K562 (cell line): ENCODE data around the gene LMOD1. TPM values are rescaled to one million over a fixed set of nuclear protein-coding genes. Genes with fewer than 3 reads are reported as not detected.

Source experiments
- ATAC-seq: fragments of 200-7000 bp; cut with Tn5 transposase; 3 replicates; pipeline ENCODE4 v1.9.1; 2020; ENCODE audit warnings: moderate library complexity
- BruUV-seq: library from RNA; stranded (reverse); fragments of 400-500 nt; replicated peaks from 2 replicates; lab custom pipeline; 2021; lab: Mats Ljungman, UMichigan
- CTCF ChIA-PET: fragments of 300-600 bp; formaldehyde crosslinking; extraction: SDS; loops from one replicate; lab custom pipeline; 2021; ENCODE audit warnings: low intra/inter-chr PET ratio; lab: Yijun Ruan, JAX
- POLR2A ChIA-PET: fragments of 300-600, 350-650 bp; sonication (Branson Sonifier 250); formaldehyde crosslinking; extraction: SDS; loops from one replicate; lab custom pipeline; 2021; ENCODE audit warnings: antibody characterized with exemption, inconsistent platforms; lab: Yijun Ruan, JAX
- DNase-seq, 4 experiments: peaks; one replicate each; pipeline versions ENCODE4 v3.0.0 to v3.0.0-alpha.2; 2011 to 2018; ENCODE audit warnings: low spot score in 3 of 4, mixed read lengths in 3 of 4; ENCODE audit errors: extremely low read depth in 1 of 4
- FAIRE-seq: peaks from 2 replicates; lab custom pipeline; 2011; peaks lifted over from hg19 to GRCh38; lab: Jason Lieb, UNC
- H2AFZ ChIP-seq: 2 replicates; pipeline ENCODE4 v1.6.0; 2011; ENCODE audit warnings: low read depth, low read length, control low read depth, inconsistent platforms
- H3K27ac ChIP-seq: fragments of 200-600 bp; 3 replicates; pipeline ENCODE4 v1.8.0; 2011; ENCODE audit warnings: low read depth, mild to moderate bottlenecking, control low read depth, inconsistent platforms, low read length, moderate library complexity, mixed read lengths; ENCODE audit errors: extremely low read depth
- H3K27me3 ChIP-seq, 2 experiments: fragments of 300-600 bp in 1 of 2; 2 replicates in 1 of 2; 3 replicates in 1 of 2; pipeline versions ENCODE4 v1.6.0 to v1.8.0; 2011; ENCODE audit warnings: inconsistent platforms in 2 of 2, low read length in 2 of 2, mild to moderate bottlenecking in 1 of 2, mixed read lengths in 1 of 2, moderate library complexity in 1 of 2; ENCODE audit not compliant: control insufficient read depth in 2 of 2, insufficient read depth in 2 of 2
- H3K36me3 ChIP-seq: fragments of 300-600 bp; 3 replicates; pipeline ENCODE4 v1.8.0; 2011; ENCODE audit warnings: mild to moderate bottlenecking, low read length, inconsistent platforms; ENCODE audit not compliant: control insufficient read depth, insufficient read depth
- H3K4me1 ChIP-seq, 2 experiments: fragments of 200-600 bp in 1 of 2; replicated peaks in 1 of 2; 2 replicates in 1 of 2; 3 replicates in 1 of 2; pipeline versions ENCODE4 v1.5.1 to v1.8.0; 2011; ENCODE audit warnings: inconsistent platforms in 2 of 2, low read length in 2 of 2, mild to moderate bottlenecking in 1 of 2, mixed read lengths in 1 of 2, moderate library complexity in 1 of 2; ENCODE audit not compliant: control insufficient read depth in 2 of 2, insufficient read depth in 2 of 2
- H3K4me2 ChIP-seq: 2 replicates; pipeline ENCODE4 v1.6.1; 2011; ENCODE audit warnings: low read length, control low read depth, inconsistent platforms, mixed read lengths; ENCODE audit not compliant: insufficient read depth
- H3K4me3 ChIP-seq: fragments of 200-600 bp; sonication (generic), shearing (Covaris generic); 2 replicates; pipeline ENCODE4 v1.5.1; 2016; ENCODE audit warnings: control low read depth, inconsistent platforms
- H3K79me2 ChIP-seq: fragments of 200-600 bp; 3 replicates; pipeline ENCODE4 v1.8.0; 2011; ENCODE audit warnings: low read length, inconsistent platforms; ENCODE audit not compliant: control insufficient read depth, insufficient read depth
- H3K9ac ChIP-seq, 2 experiments: 2 replicates each; pipeline versions ENCODE4 v1.6.0 to v1.6.1; 2011; ENCODE audit warnings: low read depth in 2 of 2, low read length in 2 of 2, control low read depth in 1 of 2, inconsistent platforms in 1 of 2, mild to moderate bottlenecking in 1 of 2, mixed read lengths in 1 of 2; ENCODE audit not compliant: insufficient read depth in 1 of 2
- H3K9me1 ChIP-seq: one replicate; pipeline ENCODE4 v1.6.0; 2011; ENCODE audit warnings: inconsistent platforms, mild to moderate bottlenecking, low read length, moderate library complexity; ENCODE audit not compliant: control insufficient read depth, insufficient read depth
- H3K9me3 ChIP-seq: replicated peaks from 2 replicates; pipeline ENCODE4 v1.5.1; 2011; ENCODE audit warnings: low read depth, low read length, inconsistent platforms; ENCODE audit not compliant: control insufficient read depth, insufficient read depth
- H4K20me1 ChIP-seq: replicated peaks from 2 replicates; pipeline ENCODE4 v1.6.1; 2011; ENCODE audit warnings: low read length, inconsistent platforms, mixed read lengths; ENCODE audit not compliant: control insufficient read depth, insufficient read depth
- EP300 ChIP-seq: IDR thresholded peaks from 2 replicates; pipeline ENCODE4 v1.6.1; 2012; ENCODE audit warnings: low read length, improper control_type of control experiment
- HLTF ChIP-seq: fragments of 450-650 bp; IDR thresholded peaks from 2 replicates; pipeline ENCODE4 v1.6.1; 2016
- KDM2B ChIP-seq: fragments of 250-450 bp; sonication (Bioruptor Pico); IDR thresholded peaks from 2 replicates; pipeline ENCODE4 v1.8.0; 2021; ENCODE audit warnings: mild to moderate bottlenecking, moderate library complexity
- MYBL2 ChIP-seq, 2 experiments: fragments of 450-650 bp in 1 of 2; sonication (generic) in 1 of 2; formaldehyde crosslinking in 1 of 2; IDR thresholded peaks; 2 replicates each; pipeline versions ENCODE4 v1.6.1 to v1.8.1; 2017 to 2022; ENCODE audit warnings: borderline replicate concordance in 1 of 2, inconsistent platforms in 1 of 2, low read depth in 1 of 2, mild to moderate bottlenecking in 1 of 2, missing genetic modification reagents in 1 of 2, moderate library complexity in 1 of 2
- TEAD2 ChIP-seq: fragments of 450-650 bp; IDR thresholded peaks from 2 replicates; pipeline ENCODE4 v1.6.1; 2016; ENCODE audit warnings: missing genetic modification characterization, control low read depth, missing compliant biosample characterization
- ZEB2 ChIP-seq: fragments of 450-650 bp; IDR thresholded peaks from 2 replicates; pipeline ENCODE4 v1.6.1; 2016
- ZNF316 ChIP-seq: fragments of 450-650 bp; IDR thresholded peaks from 2 replicates; pipeline ENCODE4 v1.6.1; 2016
- ZNF778 ChIP-seq: fragments of 450-650 bp; formaldehyde crosslinking; IDR thresholded peaks from 2 replicates; pipeline ENCODE4 v1.4.0; 2020; ENCODE audit warnings: mild to moderate bottlenecking, moderate library complexity
- WGBS: fragments of 100-300 bp; shearing (Covaris generic); methylation state at CpG from one replicate; pipeline ENCODE4 v1.1.6; 2016; ENCODE audit warnings: low coverage, mixed read lengths; ENCODE audit not compliant: insufficient coverage; ENCODE audit errors: missing lambda C conversion rate; 5-methylcytosine and 5-hydroxymethylcytosine counted together
- in situ Hi-C: fragments of 300-500 bp; cut with MboI; formaldehyde crosslinking; loops from 4 replicates; pipeline ENCODE4 v1.15.0; 2018; ENCODE audit warnings: inconsistent platforms, mixed read lengths
- intact Hi-C: fragments of 100-400 bp; cut with micrococcal nuclease; formaldehyde crosslinking; loops from 2 replicates; pipeline ENCODE4 v1.14.2; 2022
- polyA plus RNA-seq, 8 experiments: library from polyadenylated mRNA; depleted of rRNA in 4 of 8; stranded (reverse) in 5 of 8; unstranded in 3 of 8; fragments of >200 nt; fragmentation: Nextera tagmentation in 2 of 8; fragmentation: Illumina TruSeq in 1 of 8; extraction: Ambion mirVana in 2 of 8; extraction: Trizol in 1 of 8; gene quantifications; 2 replicates each; pipeline versions ENCODE4 v1.2.1 to v1.2.3, GENCODE V29; 2011 to 2014; ENCODE audit warnings: inconsistent platforms in 1 of 8, missing spikeins in 1 of 8
- total RNA-seq, 7 experiments: library from RNA; depleted of rRNA in 6 of 7; stranded (reverse); fragments of >200 nt in 6 of 7; fragmentation: Illumina TruSeq in 2 of 7; extraction: Trizol in 2 of 7; gene quantifications; 2 replicates each; pipeline versions ENCODE4 v1.2.1 to v1.2.3, GENCODE V29; 2011 to 2021; ENCODE audit warnings: low replicate concordance in 1 of 7
- TF ChIP-seq, protein P1 (sequence below): sonication (generic); formaldehyde crosslinking; IDR thresholded peaks from 2 replicates; pipeline ENCODE4 v1.8.0; 2022; ENCODE audit warnings: mild to moderate bottlenecking, missing genetic modification reagents
- TF ChIP-seq, protein P2 (sequence below), 2 experiments: fragments of 450-650 bp; formaldehyde crosslinking in 1 of 2; IDR thresholded peaks; 2 replicates each; pipeline versions ENCODE4 v1.4.0 to v1.6.1; 2014 to 2020; ENCODE audit warnings: mild to moderate bottlenecking in 2 of 2, borderline replicate concordance in 1 of 2, low read depth in 1 of 2

The LMOD1 gene
- total and polyA plus RNA-seq, 9 of the 15 experiments (the other 6 are each of a cell fraction or from before 2014, with no cell fraction given), result 0.03 to 0.54 (median 0.38) TPM; not detected in 1

DNA sequence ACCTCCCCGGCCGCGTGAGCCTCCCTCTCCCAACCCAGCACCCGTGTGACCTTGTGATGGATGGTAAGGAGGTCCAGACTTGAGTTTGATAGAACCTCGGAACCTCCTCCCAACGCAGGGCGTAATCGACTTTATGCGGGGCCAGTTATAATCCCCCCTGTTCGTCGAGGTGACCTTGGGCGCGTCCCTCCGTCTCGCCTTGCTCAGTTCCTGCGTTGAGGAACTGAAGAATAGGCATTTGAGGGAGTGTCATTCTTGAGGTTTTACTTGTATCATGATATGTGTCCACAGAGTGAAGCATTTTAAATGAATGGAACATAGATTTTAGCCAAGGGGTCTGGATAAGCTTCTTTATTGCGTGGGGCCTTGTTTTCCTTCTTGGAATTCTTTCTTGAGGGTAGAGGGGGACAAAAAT lies 9.4 kb upstream of the LMOD1 start (continued):
- TF ChIP-seq ZNF316 (0 out of 2 replicates have a peak, but pooled peaks have one; percentile 0), HLTF (peak; percentile 6), ZEB2 (no peak)
- TF ChIP-seq, protein P1, sequence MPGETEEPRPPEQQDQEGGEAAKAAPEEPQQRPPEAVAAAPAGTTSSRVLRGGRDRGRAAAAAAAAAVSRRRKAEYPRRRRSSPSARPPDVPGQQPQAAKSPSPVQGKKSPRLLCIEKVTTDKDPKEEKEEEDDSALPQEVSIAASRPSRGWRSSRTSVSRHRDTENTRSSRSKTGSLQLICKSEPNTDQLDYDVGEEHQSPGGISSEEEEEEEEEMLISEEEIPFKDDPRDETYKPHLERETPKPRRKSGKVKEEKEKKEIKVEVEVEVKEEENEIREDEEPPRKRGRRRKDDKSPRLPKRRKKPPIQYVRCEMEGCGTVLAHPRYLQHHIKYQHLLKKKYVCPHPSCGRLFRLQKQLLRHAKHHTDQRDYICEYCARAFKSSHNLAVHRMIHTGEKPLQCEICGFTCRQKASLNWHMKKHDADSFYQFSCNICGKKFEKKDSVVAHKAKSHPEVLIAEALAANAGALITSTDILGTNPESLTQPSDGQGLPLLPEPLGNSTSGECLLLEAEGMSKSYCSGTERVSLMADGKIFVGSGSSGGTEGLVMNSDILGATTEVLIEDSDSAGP (CRISPR knock-in tag), result peak; percentile 68; the same call in 1 of the 2 replicates

DNA sequence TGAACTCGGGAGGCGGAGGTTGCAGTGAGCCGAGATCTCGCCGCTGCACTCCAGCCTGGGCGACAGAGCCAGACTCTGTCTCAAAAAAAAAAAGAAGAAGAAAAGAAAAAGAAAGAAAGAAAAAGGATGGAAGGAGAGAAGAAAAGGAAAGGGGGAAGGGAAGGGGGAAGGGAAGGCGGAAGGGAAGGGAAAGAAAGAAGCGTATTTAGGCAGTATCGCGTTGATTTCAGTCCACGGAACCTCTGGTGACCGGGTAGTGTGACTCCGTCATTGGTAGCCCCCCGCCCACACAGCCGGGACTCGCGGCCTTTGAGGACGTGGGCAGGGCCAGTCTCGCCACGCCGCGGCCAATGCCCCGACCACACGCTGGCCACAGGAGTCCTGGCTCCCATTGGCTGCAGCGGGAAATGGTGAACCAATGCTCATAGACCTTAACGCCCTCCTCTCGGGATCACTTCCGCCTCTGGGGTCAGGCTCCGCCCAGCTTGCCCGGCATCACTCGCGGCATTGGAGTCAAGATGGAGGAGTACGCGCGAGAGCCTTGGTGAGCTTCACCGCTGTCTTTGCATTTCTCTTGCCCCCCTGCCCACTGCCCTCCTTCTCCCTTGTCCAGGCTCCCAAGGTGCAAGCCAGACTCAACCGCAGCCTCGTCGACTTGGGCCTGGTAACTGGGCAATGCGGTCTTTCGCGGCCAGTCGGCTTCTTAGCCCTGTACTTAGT lies 8.8 kb upstream of the LMOD1 start, which contains the start of gene TIMM17A:
TIMM17A (plus strand) TSS at position 495 of the 720 bp plus-strand sequence; CDS start at position 519, 24 bp downstream.
- Histone ChIP-seq H3K9me3 (no peaks in the 10 kb centered on the region), H3K4me3 (peak within 1 kb of the TSS; percentile 81), H3K9ac (peak within 1 kb of the TSS; percentile 97 to 99), H3K79me2 (peaks cover 54% of the 10 kb centered on the region), H3K4me1 (peaks cover 12 to 13% of the 10 kb centered on the region in 2 experiments; a peak in 3 of 5 replicates), H3K36me3 (peaks cover 42% of the 10 kb centered on the region), H2AFZ (peak within 1 kb of the TSS; percentile 96), H3K27me3 (no peaks in the 10 kb centered on the region), H4K20me1 (0 out of 2 replicates have a peak, but pooled peaks cover 2% of the 10 kb centered on the region), H3K27ac (peak within 1 kb of the TSS; percentile 98), H3K4me2 (peak within 1 kb of the TSS; percentile 100), H3K9me1 (peaks cover 4% of the 10 kb centered on the region)
- ATAC-seq (peak; percentile 100), FAIRE-seq (peak; percentile 99), DNase-seq (peak; percentile 96 to 100 (median 97))
- BruUV-seq, result no TSS peak
- in situ Hi-C loops (no loop called here), intact Hi-C loops (loop anchor here (2.0 kb wide), 2 partner anchors 14 to 38 kb away; no protein-coding TSS in a partner anchor)
- ChIA-PET POLR2A (interaction anchor here (0.6 to 4.0 kb wide), 24 partner anchors 10 to 733 kb away, joined by 3 to 46 read pairs (median 4); partner anchors contain the start of genes LMOD1 and RNPEP), CTCF (interaction anchor here (0.6 kb wide), 1 partner anchor 14 kb away, joined by 3 read pairs; no protein-coding TSS in a partner anchor)
- WGBS, result 1% methylated on average over 42 of the region's 43 CpGs
- TF ChIP-seq, protein P2, sequence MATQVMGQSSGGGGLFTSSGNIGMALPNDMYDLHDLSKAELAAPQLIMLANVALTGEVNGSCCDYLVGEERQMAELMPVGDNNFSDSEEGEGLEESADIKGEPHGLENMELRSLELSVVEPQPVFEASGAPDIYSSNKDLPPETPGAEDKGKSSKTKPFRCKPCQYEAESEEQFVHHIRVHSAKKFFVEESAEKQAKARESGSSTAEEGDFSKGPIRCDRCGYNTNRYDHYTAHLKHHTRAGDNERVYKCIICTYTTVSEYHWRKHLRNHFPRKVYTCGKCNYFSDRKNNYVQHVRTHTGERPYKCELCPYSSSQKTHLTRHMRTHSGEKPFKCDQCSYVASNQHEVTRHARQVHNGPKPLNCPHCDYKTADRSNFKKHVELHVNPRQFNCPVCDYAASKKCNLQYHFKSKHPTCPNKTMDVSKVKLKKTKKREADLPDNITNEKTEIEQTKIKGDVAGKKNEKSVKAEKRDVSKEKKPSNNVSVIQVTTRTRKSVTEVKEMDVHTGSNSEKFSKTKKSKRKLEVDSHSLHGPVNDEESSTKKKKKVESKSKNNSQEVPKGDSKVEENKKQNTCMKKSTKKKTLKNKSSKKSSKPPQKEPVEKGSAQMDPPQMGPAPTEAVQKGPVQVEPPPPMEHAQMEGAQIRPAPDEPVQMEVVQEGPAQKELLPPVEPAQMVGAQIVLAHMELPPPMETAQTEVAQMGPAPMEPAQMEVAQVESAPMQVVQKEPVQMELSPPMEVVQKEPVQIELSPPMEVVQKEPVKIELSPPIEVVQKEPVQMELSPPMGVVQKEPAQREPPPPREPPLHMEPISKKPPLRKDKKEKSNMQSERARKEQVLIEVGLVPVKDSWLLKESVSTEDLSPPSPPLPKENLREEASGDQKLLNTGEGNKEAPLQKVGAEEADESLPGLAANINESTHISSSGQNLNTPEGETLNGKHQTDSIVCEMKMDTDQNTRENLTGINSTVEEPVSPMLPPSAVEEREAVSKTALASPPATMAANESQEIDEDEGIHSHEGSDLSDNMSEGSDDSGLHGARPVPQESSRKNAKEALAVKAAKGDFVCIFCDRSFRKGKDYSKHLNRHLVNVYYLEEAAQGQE (IDR thresholded peaks at IDR 0.05; ENCODE audit: borderline replicate concordance), result no peak
- TF ChIP-seq, protein P2 (CRISPR knock-in tag; IDR thresholded peaks at IDR 0.05; ENCODE audit: low read depth), result no peak
- TF ChIP-seq ZNF778 (CRISPR knock-in tag) (no peak), KDM2B (no peak), MYBL2 (IDR thresholded peaks at IDR 0.05; ENCODE audit: low read depth) (no peak), MYBL2 (CRISPR knock-in tag; IDR thresholded peaks at IDR 0.05; ENCODE audit: borderline replicate concordance) (no peak), EP300 (peak; percentile 68), TEAD2 (tag) (no peak)
